Activated naive CD8-positive, alpha-beta T cell (primary cell): ENCODE data around the gene BARHL1.

Experiments used
- H3K27ac Mint-ChIP-seq: one replicate; pipeline ENCODE4 v1.8.0; 2021; ENCODE audit warnings: mixed read lengths
- H3K27me3 Mint-ChIP-seq: one replicate; pipeline ENCODE4 v1.8.0; 2021; ENCODE audit warnings: mixed read lengths
- H3K36me3 Mint-ChIP-seq: one replicate; pipeline ENCODE4 v1.8.0; 2021; ENCODE audit warnings: mixed read lengths
- H3K4me1 Mint-ChIP-seq: one replicate; pipeline ENCODE4 v1.8.0; 2021; ENCODE audit warnings: low read depth, mixed read lengths
- H3K4me3 Mint-ChIP-seq: one replicate; pipeline ENCODE4 v1.8.0; 2021; ENCODE audit warnings: mild to moderate bottlenecking, mixed read lengths
- H3K9me3 Mint-ChIP-seq: one replicate; pipeline ENCODE4 v1.8.0; 2021; ENCODE audit warnings: low read depth, mixed read lengths

BARHL1 gene

DNA sequence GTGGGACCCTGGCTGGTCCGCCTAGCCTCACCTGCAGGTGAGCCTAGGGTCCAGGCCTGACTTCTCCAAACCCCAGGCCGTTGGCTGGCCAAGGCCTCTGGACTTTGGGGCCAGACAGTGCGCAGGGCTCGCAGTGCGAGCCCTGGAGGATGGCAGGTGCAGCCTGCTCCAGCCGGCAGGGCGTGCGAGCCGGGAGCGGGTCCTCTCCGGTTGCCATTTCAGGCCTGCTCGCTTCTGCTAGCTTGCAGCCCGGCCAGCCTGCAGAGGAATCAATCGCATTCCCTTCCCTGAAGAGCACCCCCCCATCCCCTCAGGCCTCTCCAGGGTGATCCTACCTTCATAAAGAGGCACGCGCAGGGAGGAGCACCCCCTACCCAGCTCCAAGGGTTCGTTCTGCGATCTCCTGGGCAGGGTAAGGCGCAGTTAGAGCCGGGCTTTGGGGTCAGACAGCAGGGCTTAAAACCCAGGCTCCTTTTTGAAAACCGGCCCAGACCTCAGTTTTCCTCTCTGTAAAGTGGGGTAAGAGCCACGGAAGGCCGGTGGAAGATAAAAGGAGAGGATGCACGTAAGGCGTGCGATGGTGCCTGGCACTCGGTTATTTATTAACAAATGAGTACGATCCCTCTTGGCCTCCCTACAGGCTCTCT is 6.2 kb downstream of the BARHL1 start:
- Mint-ChIP-seq H3K27me3 (peaks cover 27% of the 10 kb centered on the region), H3K4me3 (no peak overlapping the region), H3K9me3 (no peaks in the 10 kb centered on the region), H3K4me1 (peaks cover 12% of the 10 kb centered on the region), H3K27ac (no peak overlapping the region), H3K36me3 (peaks cover 4% of the 10 kb centered on the region)

DNA sequence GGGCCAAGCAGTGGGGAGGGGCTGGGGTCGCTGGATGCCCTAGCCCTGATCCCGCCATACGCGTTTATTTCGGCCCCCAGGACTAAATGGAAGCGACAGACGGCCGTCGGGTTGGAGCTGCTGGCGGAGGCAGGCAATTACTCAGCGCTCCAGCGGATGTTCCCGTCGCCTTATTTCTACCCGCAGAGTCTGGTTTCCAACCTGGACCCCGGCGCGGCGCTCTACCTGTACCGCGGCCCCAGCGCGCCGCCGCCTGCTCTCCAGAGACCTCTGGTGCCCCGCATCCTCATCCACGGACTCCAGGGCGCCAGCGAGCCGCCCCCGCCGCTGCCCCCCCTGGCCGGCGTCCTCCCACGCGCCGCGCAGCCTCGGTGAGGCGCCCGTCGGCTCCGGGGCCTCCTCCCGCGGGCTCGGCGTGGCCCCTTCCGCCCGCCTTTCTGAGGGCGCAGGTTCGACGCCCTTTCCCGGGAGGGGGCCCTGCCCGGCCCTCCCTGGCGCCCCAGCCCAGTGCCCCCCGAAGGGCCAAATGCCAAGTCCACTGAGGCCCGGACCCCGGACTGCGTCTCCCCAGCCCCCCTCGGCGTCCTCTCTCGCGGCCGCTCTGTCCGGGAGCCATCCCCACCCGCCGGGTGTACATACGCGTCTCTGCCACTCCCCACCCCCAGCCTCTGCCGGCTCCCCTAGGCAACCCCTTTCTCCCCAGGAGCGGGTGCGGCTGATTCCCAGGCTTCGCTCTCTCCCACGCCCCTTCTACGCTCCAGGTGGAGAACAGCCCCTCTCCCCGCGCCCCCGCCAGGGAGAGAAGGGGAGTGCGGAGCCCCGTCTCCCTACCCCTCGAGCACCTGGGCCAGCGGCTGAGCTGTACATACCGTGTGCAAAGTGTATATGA is 7.0 kb downstream of the BARHL1 start:
- no peak overlapping the region for H3K27ac Mint-ChIP-seq
- H3K4me1 Mint-ChIP-seq = peaks cover 12% of the 10 kb centered on the region
- no peaks in the 10 kb centered on the region for H3K9me3 Mint-ChIP-seq
- peaks cover 25% of the 10 kb centered on the region for H3K27me3 Mint-ChIP-seq
- no peak overlapping the region for H3K4me3 Mint-ChIP-seq
- H3K36me3 Mint-ChIP-seq = peaks cover 5% of the 10 kb centered on the region

DNA sequence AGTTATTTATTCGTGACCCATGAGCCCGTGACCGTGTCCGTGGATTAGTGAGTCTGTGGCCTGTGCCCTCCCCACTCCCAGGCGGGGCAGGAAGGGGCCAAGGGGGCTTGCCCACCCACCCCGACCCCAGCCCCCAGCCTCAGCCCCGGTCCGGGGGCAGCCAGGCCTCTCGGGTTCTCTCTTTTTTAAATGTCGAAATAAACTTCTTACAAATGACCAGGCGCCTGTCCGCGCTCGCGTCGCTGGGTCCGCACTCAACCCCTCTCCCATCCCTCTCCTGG is 7.6 kb downstream of the BARHL1 start:
- H3K4me3 Mint-ChIP-seq = no peak overlapping the region
- H3K9me3 Mint-ChIP-seq = no peaks in the 10 kb centered on the region
- peaks cover 5% of the 10 kb centered on the region for H3K36me3 Mint-ChIP-seq
- no peak overlapping the region for H3K27ac Mint-ChIP-seq
- peaks cover 20% of the 10 kb centered on the region for H3K27me3 Mint-ChIP-seq
- H3K4me1 Mint-ChIP-seq = peaks cover 12% of the 10 kb centered on the region

- H3K36me3 Mint-ChIP-seq = peaks cover 5% of the 10 kb centered on the region
- H3K9me3 Mint-ChIP-seq = no peaks in the 10 kb centered on the region
- H3K27ac Mint-ChIP-seq = no peak overlapping the region
- peaks cover 18% of the 10 kb centered on the region for H3K27me3 Mint-ChIP-seq
- H3K4me1 Mint-ChIP-seq = peaks cover 12% of the 10 kb centered on the region
- H3K4me3 Mint-ChIP-seq = no peak overlapping the region
These were observed 8.1 kb downstream of the BARHL1 start for GRCh38 chr9:132590318-132591182.

DNA sequence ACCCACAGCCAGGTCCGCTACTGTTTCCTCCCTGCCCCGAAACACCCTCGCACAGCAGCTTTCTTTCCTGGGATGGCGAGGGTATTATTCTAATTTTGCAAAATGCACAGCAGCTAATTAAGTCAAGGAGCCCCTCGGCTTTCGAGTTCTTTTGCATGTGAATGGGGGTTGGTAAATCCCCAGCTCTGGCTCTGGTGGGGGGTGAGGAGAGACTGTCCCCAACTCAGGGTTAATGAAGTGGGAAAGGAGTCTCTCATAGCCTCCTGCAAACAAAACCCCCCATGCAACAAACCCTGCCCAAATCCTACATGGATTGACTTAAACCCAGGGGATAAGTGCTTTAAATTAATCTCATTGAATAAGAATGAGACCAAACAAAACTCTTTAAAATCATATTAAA is 8.8 kb downstream of the BARHL1 start:
- no peak overlapping the region for H3K4me3 Mint-ChIP-seq
- peaks cover 12% of the 10 kb centered on the region for H3K27me3 Mint-ChIP-seq
- no peaks in the 10 kb centered on the region for H3K9me3 Mint-ChIP-seq
- H3K27ac Mint-ChIP-seq = no peak overlapping the region
- H3K4me1 Mint-ChIP-seq = peaks cover 10% of the 10 kb centered on the region
- peaks cover 11% of the 10 kb centered on the region for H3K36me3 Mint-ChIP-seq

- Mint-ChIP-seq H3K9me3 (no peaks in the 10 kb centered on the region), H3K36me3 (peaks cover 16% of the 10 kb centered on the region), H3K4me1 (peaks cover 7% of the 10 kb centered on the region), H3K4me3 (no peak overlapping the region), H3K27ac (no peak overlapping the region), H3K27me3 (peaks cover 13% of the 10 kb centered on the region)
These were observed 9.4 kb downstream of the BARHL1 start for GRCh38 chr9:132591751-132592314.

DNA sequence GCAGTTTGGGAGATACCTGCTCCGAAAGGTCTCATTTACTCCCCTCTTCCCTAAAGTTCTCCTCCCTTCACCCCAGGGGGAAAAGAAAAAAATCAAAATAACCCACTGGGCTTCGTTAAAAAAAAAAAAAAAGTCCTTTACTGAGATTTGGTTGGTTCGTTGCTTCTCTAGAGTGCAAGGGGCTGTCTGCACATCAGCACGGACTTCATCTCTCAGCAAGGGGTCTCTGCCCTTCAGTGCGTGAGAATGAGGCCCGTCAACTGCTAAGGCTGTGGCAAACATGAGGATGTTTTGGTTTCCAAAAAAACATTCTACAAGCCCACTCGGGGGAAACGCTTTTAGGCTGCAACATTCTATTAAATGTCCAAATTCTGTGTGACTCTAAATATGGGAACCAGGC is 10.0 kb downstream of the BARHL1 start:
- no peak overlapping the region for H3K4me3 Mint-ChIP-seq
- no peaks in the 10 kb centered on the region for H3K9me3 Mint-ChIP-seq
- peaks cover 13% of the 10 kb centered on the region for H3K27me3 Mint-ChIP-seq
- peaks cover 16% of the 10 kb centered on the region for H3K36me3 Mint-ChIP-seq
- H3K4me1 Mint-ChIP-seq = peaks cover 7% of the 10 kb centered on the region
- H3K27ac Mint-ChIP-seq = no peak overlapping the region

DNA sequence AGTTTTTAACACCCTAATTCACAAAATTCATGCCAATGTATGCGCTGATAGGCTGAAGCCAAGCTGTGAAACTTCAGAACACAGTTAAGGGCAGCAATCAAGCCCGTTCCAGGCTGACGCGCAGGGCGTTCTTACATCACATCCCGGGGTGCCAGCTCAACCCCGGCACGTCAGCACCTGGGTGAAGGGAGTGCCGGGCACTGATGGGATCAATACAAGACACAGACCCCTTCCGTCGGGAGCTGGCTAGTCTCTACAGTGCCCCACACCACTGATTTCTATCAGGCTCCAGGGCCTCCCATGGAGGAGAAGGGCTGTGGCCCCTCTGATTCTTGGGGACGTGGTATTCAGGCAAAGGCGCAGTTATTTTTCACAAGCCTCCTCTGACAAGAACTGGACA is 12.0 kb downstream of the BARHL1 start:
- Mint-ChIP-seq H3K9me3 (no peaks in the 10 kb centered on the region), H3K27me3 (peaks cover 7% of the 10 kb centered on the region), H3K36me3 (peaks cover 25% of the 10 kb centered on the region), H3K27ac (no peak overlapping the region), H3K4me1 (peaks cover 2% of the 10 kb centered on the region), H3K4me3 (no peak overlapping the region)

- Mint-ChIP-seq H3K9me3 (no peaks in the 10 kb centered on the region), H3K4me3 (no peak overlapping the region), H3K27ac (no peak overlapping the region), H3K27me3 (peaks cover 8% of the 10 kb centered on the region), H3K36me3 (peaks cover 27% of the 10 kb centered on the region), H3K4me1 (peaks cover 2% of the 10 kb centered on the region)
These were observed 12.9 kb downstream of the BARHL1 start for GRCh38 chr9:132595319-132595718.

GRCh38 chr9:132596200-132596599 is 13.8 kb downstream of the BARHL1 start:
- H3K36me3 Mint-ChIP-seq = peaks cover 35% of the 10 kb centered on the region
- H3K4me1 Mint-ChIP-seq = peaks cover under 1% of the 10 kb centered on the region
- no peaks in the 10 kb centered on the region for H3K9me3 Mint-ChIP-seq
- H3K27ac Mint-ChIP-seq = no peak overlapping the region
- no peak overlapping the region for H3K4me3 Mint-ChIP-seq
- H3K27me3 Mint-ChIP-seq = peaks cover 7% of the 10 kb centered on the region

DNA sequence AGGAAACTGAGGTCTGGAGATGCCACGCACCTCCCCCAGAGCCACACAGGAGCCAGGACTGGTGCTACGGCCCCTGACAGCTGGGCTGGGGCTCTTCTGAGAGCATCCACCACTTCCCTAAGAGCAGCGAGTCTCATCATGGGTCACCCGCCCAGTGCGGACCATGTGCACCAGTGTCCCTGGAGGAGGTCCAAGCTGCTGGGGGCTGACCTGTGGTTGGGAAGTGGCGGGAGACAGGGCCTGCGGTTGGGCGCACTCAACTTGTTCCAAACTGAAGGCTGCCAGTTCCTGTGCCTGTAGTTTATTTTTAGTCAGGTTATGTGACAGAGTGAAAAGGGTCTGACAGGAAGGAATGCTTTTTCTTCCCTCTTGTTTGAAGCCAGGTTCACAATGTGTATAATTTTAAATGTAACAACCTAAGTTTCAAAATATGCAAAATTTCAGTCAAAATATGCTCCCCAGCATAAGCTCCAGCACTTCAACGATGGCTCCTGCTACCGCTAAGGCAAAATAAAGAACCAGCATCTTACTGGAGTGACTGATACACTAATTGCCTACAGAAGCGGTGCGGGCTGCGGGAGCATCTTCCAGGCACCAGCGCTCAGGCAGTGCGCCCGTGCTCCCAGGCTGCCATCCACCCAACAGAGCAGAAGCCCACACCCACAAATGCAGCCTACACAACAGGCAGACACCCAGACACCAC is 14.8 kb downstream of the BARHL1 start:
- Mint-ChIP-seq H3K36me3 (peaks cover 38% of the 10 kb centered on the region), H3K27me3 (peaks cover 6% of the 10 kb centered on the region), H3K27ac (no peak overlapping the region)

DNA sequence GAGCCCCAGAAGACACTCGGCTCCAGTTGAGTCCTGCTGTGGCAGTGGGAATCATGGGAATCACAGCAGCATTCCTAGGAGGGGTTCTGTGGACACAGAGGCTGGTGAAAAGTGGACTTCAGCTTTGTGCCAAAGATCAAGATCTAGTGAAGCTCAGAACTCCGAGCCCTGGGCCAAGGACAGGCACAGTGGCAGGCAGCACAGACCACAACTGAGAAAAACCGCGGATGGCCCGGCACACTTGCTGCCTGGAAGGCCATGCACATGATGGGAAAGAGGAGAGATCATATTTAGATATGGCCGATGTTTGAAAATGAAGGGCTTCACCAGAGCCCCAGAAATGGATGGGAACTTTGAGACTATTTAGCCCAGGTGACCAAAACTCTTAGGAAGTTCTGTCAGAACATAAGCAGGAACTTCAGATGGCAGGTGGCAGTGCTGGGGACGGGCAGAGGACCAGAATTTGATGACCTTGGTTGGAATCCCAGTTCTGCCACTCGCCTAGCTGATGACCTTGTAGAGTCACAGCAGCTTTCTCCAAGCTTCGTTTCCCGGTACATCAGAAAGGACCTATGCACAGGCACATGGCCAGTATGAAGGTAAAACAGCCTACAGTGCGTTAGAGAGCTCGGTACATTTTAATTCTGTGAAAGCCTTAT is 18.0 kb downstream of the BARHL1 start:
- H3K9me3 Mint-ChIP-seq = no peaks in the 10 kb centered on the region
- H3K27me3 Mint-ChIP-seq = peaks cover 5% of the 10 kb centered on the region
- H3K4me1 Mint-ChIP-seq = no peaks in the 10 kb centered on the region
- H3K36me3 Mint-ChIP-seq = peaks cover 47% of the 10 kb centered on the region
- H3K4me3 Mint-ChIP-seq = no peak overlapping the region
- H3K27ac Mint-ChIP-seq = no peak overlapping the region

More for the DNA sequence above, 14.8 kb downstream of the BARHL1 start:
- H3K4me1 Mint-ChIP-seq = no peaks in the 10 kb centered on the region
- no peak overlapping the region for H3K4me3 Mint-ChIP-seq
- H3K9me3 Mint-ChIP-seq = no peaks in the 10 kb centered on the region

- Mint-ChIP-seq H3K27ac (no peak overlapping the region), H3K36me3 (peaks cover 41% of the 10 kb centered on the region), H3K4me1 (no peaks in the 10 kb centered on the region), H3K4me3 (no peak overlapping the region), H3K27me3 (peaks cover 1% of the 10 kb centered on the region), H3K9me3 (no peaks in the 10 kb centered on the region)
These were observed 19.8 kb downstream of the BARHL1 start for GRCh38 chr9:132602207-132602606.

DNA sequence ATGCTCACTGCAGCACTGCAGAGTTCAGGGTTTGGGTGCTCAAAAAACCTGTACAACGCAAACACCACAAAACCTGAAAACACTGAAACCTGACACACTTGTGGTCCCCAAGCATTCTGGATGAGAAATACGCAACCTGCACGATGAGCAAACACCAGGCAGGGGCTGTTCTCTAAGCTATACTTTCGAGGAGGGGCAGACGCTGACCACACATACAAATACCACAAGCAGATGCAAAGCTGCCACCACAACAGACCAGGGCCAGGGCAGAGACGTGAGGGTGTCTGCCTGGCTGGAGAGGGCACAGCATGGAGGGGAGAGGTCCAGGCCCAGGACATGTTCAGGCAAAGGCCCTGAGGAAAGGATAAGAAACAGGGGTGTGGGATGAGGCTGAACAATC is 23.0 kb downstream of the BARHL1 start:
- no peaks in the 10 kb centered on the region for H3K27me3 Mint-ChIP-seq
- H3K36me3 Mint-ChIP-seq = peaks cover 42% of the 10 kb centered on the region
- H3K9me3 Mint-ChIP-seq = no peaks in the 10 kb centered on the region
- no peak overlapping the region for H3K4me3 Mint-ChIP-seq
- no peaks in the 10 kb centered on the region for H3K4me1 Mint-ChIP-seq
- H3K27ac Mint-ChIP-seq = no peak overlapping the region
